Endothelial cell of umbilical vein (primary cell): ENCODE results near the gene OGFOD2. TPM values are rescaled to one million over a fixed set of nuclear protein-coding genes. Genes with fewer than 3 reads are reported as not detected.

Experiments used
- BruUV-seq: library from RNA; stranded (reverse); fragments of 400-500 nt; replicated peaks from 2 replicates; lab custom pipeline; 2021; lab: Mats Ljungman, UMichigan
- CTCF ChIA-PET: fragments of 300-600, 350-600 bp; sonication (Branson Sonifier 250); formaldehyde crosslinking; loops from one replicate; lab custom pipeline; 2021; ENCODE audit warnings: antibody characterized with exemption, inconsistent platforms; lab: Charles Lee
- POLR2A ChIA-PET: fragments of 300-600, 350-600 bp; sonication (Branson Sonifier 250); formaldehyde crosslinking; loops from one replicate; lab custom pipeline; 2021; ENCODE audit warnings: antibody characterized with exemption, inconsistent platforms; lab: Charles Lee
- DNase-seq: peaks from one replicate; pipeline ENCODE4 v3.0.0-alpha.2; 2011; ENCODE audit warnings: low read depth, low spot score
- FAIRE-seq: peaks from 2 replicates; lab custom pipeline; 2011; peaks lifted over from hg19 to GRCh38; lab: Jason Lieb, UNC
- H2AFZ ChIP-seq: 2 replicates; pipeline ENCODE4 v1.6.0; 2012; ENCODE audit warnings: low read depth, low read length, control low read depth, inconsistent platforms
- H3K27ac ChIP-seq: 2 replicates; pipeline ENCODE4 v1.5.1; 2011; ENCODE audit warnings: low read depth, mild to moderate bottlenecking, control low read depth, low read length, moderate library complexity; ENCODE audit not compliant: insufficient read depth
- H3K27me3 ChIP-seq, 2 experiments: 2 replicates each; pipeline versions ENCODE4 v1.6.0 to v1.6.1; 2011; ENCODE audit warnings: low read length in 2 of 2, mixed read lengths in 1 of 2; ENCODE audit not compliant: control insufficient read depth in 2 of 2, insufficient read depth in 2 of 2
- H3K36me3 ChIP-seq, 2 experiments: 2 replicates in 1 of 2; 3 replicates in 1 of 2; pipeline ENCODE4 v1.5.1; 2011; ENCODE audit warnings: low read length in 2 of 2, mild to moderate bottlenecking in 1 of 2, moderate library complexity in 1 of 2; ENCODE audit not compliant: control insufficient read depth in 2 of 2, insufficient read depth in 2 of 2; ENCODE audit errors: extremely low read depth in 1 of 2
- H3K4me1 ChIP-seq: 3 replicates; pipeline ENCODE4 v1.5.1; 2011; ENCODE audit warnings: mild to moderate bottlenecking, low read length; ENCODE audit not compliant: control insufficient read depth, insufficient read depth; ENCODE audit errors: extremely low read depth
- H3K4me2 ChIP-seq: 2 replicates; pipeline ENCODE4 v1.6.1; 2011; ENCODE audit warnings: low read length, control low read depth, mixed read lengths; ENCODE audit not compliant: insufficient read depth
- H3K4me3 ChIP-seq, 3 experiments: fragments of 200-600 bp in 1 of 3; sonication (generic), shearing (Covaris generic) in 1 of 3; replicated peaks in 1 of 3; 2 replicates each; pipeline ENCODE4 v1.5.1; 2011 to 2016; ENCODE audit warnings: control low read depth in 3 of 3, low read length in 3 of 3, mild to moderate bottlenecking in 2 of 3, inconsistent platforms in 1 of 3, low read depth in 1 of 3, moderate library complexity in 1 of 3; ENCODE audit not compliant: insufficient read depth in 1 of 3
- H3K79me2 ChIP-seq: 2 replicates; pipeline ENCODE4 v1.6.0; 2012; ENCODE audit warnings: low read length, inconsistent platforms; ENCODE audit not compliant: control insufficient read depth, insufficient read depth
- H3K9ac ChIP-seq: replicated peaks from 2 replicates; pipeline ENCODE3; 2011; ENCODE audit warnings: low read length, control low read depth; ENCODE audit not compliant: insufficient read depth; ENCODE audit errors: extremely low read depth
- H3K9me1 ChIP-seq: replicated peaks from 3 replicates; pipeline ENCODE4 v1.6.0; 2011; ENCODE audit warnings: mild to moderate bottlenecking, low read length; ENCODE audit not compliant: control insufficient read depth, insufficient read depth; ENCODE audit errors: extremely low read depth
- H3K9me3 ChIP-seq: replicated peaks from 2 replicates; pipeline ENCODE4 v1.5.1; 2012; ENCODE audit warnings: low read length, inconsistent platforms; ENCODE audit not compliant: control insufficient read depth, insufficient read depth
- H4K20me1 ChIP-seq: replicated peaks from 2 replicates; pipeline ENCODE3; 2011; ENCODE audit warnings: mild to moderate bottlenecking, low read length; ENCODE audit not compliant: control insufficient read depth, insufficient read depth; ENCODE audit errors: extremely low read depth
- CTCF ChIP-seq, 2 donors: IDR thresholded peaks; 1 replicate in 1 of 2; 2 replicates in 1 of 2; pipeline ENCODE4 v1.5.1; 2011; ENCODE audit warnings: low read length in 2 of 2, mild to moderate bottlenecking in 2 of 2, moderate library complexity in 2 of 2, control low read depth in 1 of 2, inconsistent platforms in 1 of 2, low read depth in 1 of 2; ENCODE audit not compliant: insufficient read depth in 1 of 2; ENCODE audit errors: extremely low read depth in 1 of 2
- EZH2 ChIP-seq: IDR thresholded peaks from 2 replicates; pipeline ENCODE4 v1.6.1; 2012; ENCODE audit warnings: borderline replicate concordance, low read depth, mild to moderate bottlenecking, moderate library complexity, low read length, inconsistent platforms; ENCODE audit not compliant: severe bottlenecking
- FOS ChIP-seq: IDR thresholded peaks from 2 replicates; pipeline ENCODE4 v1.6.1; 2011; ENCODE audit warnings: mild to moderate bottlenecking, low read length, moderate library complexity, borderline replicate concordance; ENCODE audit not compliant: insufficient read depth
- GATA2 ChIP-seq: IDR thresholded peaks from 2 replicates; pipeline ENCODE4 v1.7.0; 2011; ENCODE audit warnings: low read depth, mild to moderate bottlenecking, moderate library complexity, mixed read lengths, low read length; ENCODE audit not compliant: insufficient read length, insufficient read depth
- JUN ChIP-seq: IDR thresholded peaks from 2 replicates; pipeline ENCODE4 v1.6.1; 2011; ENCODE audit warnings: borderline replicate concordance, low read depth; ENCODE audit not compliant: insufficient read length, insufficient read depth
- MYC ChIP-seq: IDR thresholded peaks from one replicate; pipeline ENCODE4 v1.6.1; 2011; ENCODE audit warnings: mild to moderate bottlenecking, low read depth, low read length
- POLR2A ChIP-seq: IDR thresholded peaks from 2 replicates; pipeline ENCODE4 v1.6.1; 2012; ENCODE audit warnings: low read depth, mild to moderate bottlenecking, control low read depth, low read length
- POLR2AphosphoS5 ChIP-seq: IDR thresholded peaks from 2 replicates; pipeline ENCODE4 v1.6.1; 2012; ENCODE audit warnings: low read depth, mild to moderate bottlenecking, control low read depth, low read length, moderate library complexity; ENCODE audit not compliant: insufficient read depth
- dilution Hi-C: fragments of 300-500 bp; cut with MboI; formaldehyde crosslinking; loops from one replicate; pipeline ENCODE4 v1.15.0; 2019; ENCODE audit warnings: low sequenced_read_pairs; ENCODE audit not compliant: extremely low pct_ligation_motif_present
- intact Hi-C: fragments of 100-400 bp; cut with micrococcal nuclease; formaldehyde crosslinking; loops from one replicate; pipeline ENCODE4 v1.10.0; 2022
- polyA plus RNA-seq, 4 experiments: library from polyadenylated mRNA; depleted of rRNA in 3 of 4; stranded (reverse) in 3 of 4; unstranded in 1 of 4; fragments of >200 nt; gene quantifications; 2 replicates each; pipeline versions ENCODE4 v1.2.1 to v1.2.3, GENCODE V29; 2011 to 2012; ENCODE audit warnings: missing spikeins in 1 of 4
- total RNA-seq: library from RNA; stranded (reverse); gene quantifications from 2 replicates; pipeline ENCODE4 v1.2.3, GENCODE V29; 2021
- TF ChIP-seq, protein P1 (sequence below): IDR thresholded peaks from 2 replicates; pipeline ENCODE4 v1.6.1; 2011; ENCODE audit not compliant: insufficient read depth, insufficient read length

OGFOD2 gene
- total and polyA plus RNA-seq, 2 donors (not counting 3 experiments of a cell fraction or from before 2014, with no cell fraction given), result 16.8 to 24.1 TPM

- Histone ChIP-seq H3K79me2 (no peaks in the 10 kb centered on the region), H3K9me3 (no peaks in the 10 kb centered on the region), H4K20me1 (no peaks in the 10 kb centered on the region), H3K36me3 (no peaks in the 10 kb centered on the region), H3K4me2 (no peak overlapping the region), H3K9me1 (no peaks in the 10 kb centered on the region), H3K9ac (no peak overlapping the region), H3K4me3 (no peak overlapping the region), H3K27me3 (no peaks in the 10 kb centered on the region), H3K27ac (no peak overlapping the region), H2AFZ (no peak overlapping the region), H3K4me1 (peaks cover 28% of the 10 kb centered on the region)
- BruUV-seq, result no TSS peak
- ChIA-PET POLR2A (no interaction called here), CTCF (interaction anchor here (1.4 to 19.1 kb wide), 5 partner anchors 60 to 288 kb away, joined by 4 to 200 read pairs (median 13); no protein-coding TSS in a partner anchor)
- FAIRE-seq, result no peak
- no peak for TF ChIP-seq GATA2
- TF ChIP-seq POLR2AphosphoS5, result no peak
- TF ChIP-seq FOS, result no peak
- TF ChIP-seq CTCF (IDR thresholded peaks at IDR 0.05; ENCODE audit: extremely low read depth in 1 of 2, insufficient read depth in 1 of 2, low read depth in 1 of 2, low read length in 2 of 2), result no peak
- no peak for TF ChIP-seq POLR2A
- TF ChIP-seq EZH2, result no peak
- TF ChIP-seq, protein P1, sequence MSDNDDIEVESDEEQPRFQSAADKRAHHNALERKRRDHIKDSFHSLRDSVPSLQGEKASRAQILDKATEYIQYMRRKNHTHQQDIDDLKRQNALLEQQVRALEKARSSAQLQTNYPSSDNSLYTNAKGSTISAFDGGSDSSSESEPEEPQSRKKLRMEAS, result no peak
- TF ChIP-seq MYC, result no peak
- no peak for TF ChIP-seq JUN
- dilution Hi-C loops (no loop called here), intact Hi-C loops (no loop called here)
- no peak for DNase-seq
These were observed 25.0 kb upstream of the OGFOD2 start for GRCh38 chr12:122949816-122950675.
